ENCODE measurements around the gene TFR2.
"Not testable (repeated sequence)": the region's sequence is repeated elsewhere in the genome, so short reads cannot be mapped to it uniquely, and the experiment has no call there.

TFR2 gene

GRCh38 chr7:100676501-100677306, 35.4 kb upstream of the TFR2 start:
- peak overlapping the region; percentile 8 for H3K27ac ChIP-seq (ENCODE audit: low read length)
- no peaks in the 10 kb centered on the region for H3K27me3 ChIP-seq (ENCODE audit: low read depth, low read length)
- H3K9me3 ChIP-seq (ENCODE audit: control insufficient read depth in 1 of 2, low read length in 2 of 2), result no peaks in the 10 kb centered on the region
- peaks cover 22 to 41% of the 10 kb centered on the region in 2 donors for H3K36me3 ChIP-seq (ENCODE audit: control insufficient read depth in 1 of 2, insufficient read depth in 2 of 2, low read length in 2 of 2)
- peak overlapping the region in 1 of 2 donors; percentile 98 for H3K4me3 ChIP-seq (ENCODE audit: low read depth in 1 of 2, low read length in 2 of 2)
- H3K4me1 ChIP-seq (ENCODE audit: control insufficient read depth in 1 of 2, insufficient read depth in 2 of 2, low read length in 2 of 2), result peaks cover 0 to 17% of the 10 kb centered on the region in 2 donors

GRCh38 chr7:100675581-100676350, 34.4 kb upstream of the TFR2 start:
- Histone ChIP-seq H3K27me3 (ENCODE audit: low read depth, low read length) (no peaks in the 10 kb centered on the region), H3K4me1 (ENCODE audit: control insufficient read depth in 1 of 2, insufficient read depth in 2 of 2, low read length in 2 of 2) (peaks cover 0 to 17% of the 10 kb centered on the region in 2 donors), H3K27ac (ENCODE audit: low read length) (peak overlapping the region; percentile 8), H3K36me3 (ENCODE audit: control insufficient read depth in 1 of 2, insufficient read depth in 2 of 2, low read length in 2 of 2) (peaks cover 22 to 33% of the 10 kb centered on the region in 2 donors), H3K9me3 (ENCODE audit: control insufficient read depth in 1 of 2, low read length in 2 of 2) (no peaks in the 10 kb centered on the region), H3K4me3 (ENCODE audit: low read depth in 1 of 2, low read length in 2 of 2) (peak overlapping the region; percentile 53 to 98)

- no peak overlapping the region for H3K27ac ChIP-seq (ENCODE audit: low read length)
- H3K27me3 ChIP-seq (ENCODE audit: low read depth, low read length), result no peaks in the 10 kb centered on the region
- H3K4me3 ChIP-seq (ENCODE audit: low read depth in 1 of 2, low read length in 2 of 2), result peak overlapping the region; percentile 73 to 98
- H3K4me1 ChIP-seq (ENCODE audit: control insufficient read depth in 1 of 2, insufficient read depth in 2 of 2, low read length in 2 of 2), result peaks cover 0 to 16% of the 10 kb centered on the region in 2 donors
- no peaks in the 10 kb centered on the region for H3K9me3 ChIP-seq (ENCODE audit: control insufficient read depth in 1 of 2, low read length in 2 of 2)
- peaks cover 22 to 33% of the 10 kb centered on the region in 2 donors for H3K36me3 ChIP-seq (ENCODE audit: control insufficient read depth in 1 of 2, insufficient read depth in 2 of 2, low read length in 2 of 2)
Observed at GRCh38 chr7:100675105-100675451, 33.7 kb upstream of the TFR2 start.

- H3K4me1 ChIP-seq (ENCODE audit: control insufficient read depth in 1 of 2, insufficient read depth in 2 of 2, low read length in 2 of 2), result peaks cover 0 to 11% of the 10 kb centered on the region in 2 donors
- peaks cover 20 to 29% of the 10 kb centered on the region in 2 donors for H3K36me3 ChIP-seq (ENCODE audit: control insufficient read depth in 1 of 2, insufficient read depth in 2 of 2, low read length in 2 of 2)
- H3K27me3 ChIP-seq (ENCODE audit: low read depth, low read length), result no peaks in the 10 kb centered on the region
- peak overlapping the region; percentile 85 for H3K27ac ChIP-seq (ENCODE audit: low read length)
- no peaks in the 10 kb centered on the region for H3K9me3 ChIP-seq (ENCODE audit: control insufficient read depth in 1 of 2, low read length in 2 of 2)
- peak overlapping the region; percentile 73 to 98 for H3K4me3 ChIP-seq (ENCODE audit: low read depth in 1 of 2, low read length in 2 of 2)
Observed at GRCh38 chr7:100674411-100675104, 33.2 kb upstream of the TFR2 start.

- H3K27ac ChIP-seq (ENCODE audit: low read length), result peak overlapping the region; percentile 85
- H3K9me3 ChIP-seq (ENCODE audit: control insufficient read depth in 1 of 2, low read length in 2 of 2), result no peaks in the 10 kb centered on the region
- peaks cover 16 to 23% of the 10 kb centered on the region in 2 donors for H3K36me3 ChIP-seq (ENCODE audit: control insufficient read depth in 1 of 2, insufficient read depth in 2 of 2, low read length in 2 of 2)
- peaks cover 0 to 8% of the 10 kb centered on the region in 2 donors for H3K4me1 ChIP-seq (ENCODE audit: control insufficient read depth in 1 of 2, insufficient read depth in 2 of 2, low read length in 2 of 2)
- peak overlapping the region; percentile 73 to 98 for H3K4me3 ChIP-seq (ENCODE audit: low read depth in 1 of 2, low read length in 2 of 2)
- no peaks in the 10 kb centered on the region for H3K27me3 ChIP-seq (ENCODE audit: low read depth, low read length)
Observed at GRCh38 chr7:100673942-100674410, 32.6 kb upstream of the TFR2 start.

GRCh38 chr7:100673302-100673941, 32.1 kb upstream of the TFR2 start, which contains the start of gene GNB2:
TSS of gene GNB2 (plus strand) at chr7:100673740. CDS start at chr7:100676266, 2,526 bp downstream.
- peak within 1 kb of the TSS; percentile 93 for H3K27ac ChIP-seq (ENCODE audit: low read length)

GRCh38 chr7:100671353-100672327, 30.3 kb upstream of the TFR2 start:
- Histone ChIP-seq H3K27me3 (ENCODE audit: low read depth, low read length) (no peaks in the 10 kb centered on the region), H3K36me3 (ENCODE audit: control insufficient read depth in 1 of 2, insufficient read depth in 2 of 2, low read length in 2 of 2) (peaks cover 0 to 3% of the 10 kb centered on the region in 2 donors), H3K4me1 (ENCODE audit: control insufficient read depth in 1 of 2, insufficient read depth in 2 of 2, low read length in 2 of 2) (peaks cover 0 to 6% of the 10 kb centered on the region in 2 donors), H3K4me3 (ENCODE audit: low read depth in 1 of 2, low read length in 2 of 2) (no peak overlapping the region), H3K9me3 (ENCODE audit: control insufficient read depth in 1 of 2, low read length in 2 of 2) (no peaks in the 10 kb centered on the region), H3K27ac (ENCODE audit: low read length) (no peak overlapping the region)

More at GRCh38 chr7:100673302-100673941, 32.1 kb upstream of the TFR2 start, which contains the start of gene GNB2:
- Histone ChIP-seq H3K9me3 (ENCODE audit: control insufficient read depth in 1 of 2, low read length in 2 of 2) (no peaks in the 10 kb centered on the region), H3K27me3 (ENCODE audit: low read depth, low read length) (no peaks in the 10 kb centered on the region), H3K4me3 (ENCODE audit: low read depth in 1 of 2, low read length in 2 of 2) (peak within 1 kb of the TSS; percentile 73 to 98), H3K4me1 (ENCODE audit: control insufficient read depth in 1 of 2, insufficient read depth in 2 of 2, low read length in 2 of 2) (peaks cover 0 to 8% of the 10 kb centered on the region in 2 donors), H3K36me3 (ENCODE audit: control insufficient read depth in 1 of 2, insufficient read depth in 2 of 2, low read length in 2 of 2) (peaks cover 16 to 18% of the 10 kb centered on the region in 2 donors)

GRCh38 chr7:100670074-100670473, 28.7 kb upstream of the TFR2 start:
- Histone ChIP-seq H3K4me1 (ENCODE audit: control insufficient read depth in 1 of 2, insufficient read depth in 2 of 2, low read length in 2 of 2) (no peaks in the 10 kb centered on the region), H3K9me3 (ENCODE audit: control insufficient read depth in 1 of 2, low read length in 2 of 2) (no peaks in the 10 kb centered on the region), H3K4me3 (ENCODE audit: low read depth in 1 of 2, low read length in 2 of 2) (no peak overlapping the region), H3K36me3 (ENCODE audit: control insufficient read depth in 1 of 2, insufficient read depth in 2 of 2, low read length in 2 of 2) (no peaks in the 10 kb centered on the region), H3K27ac (ENCODE audit: low read length) (no peak overlapping the region), H3K27me3 (ENCODE audit: low read depth, low read length) (no peaks in the 10 kb centered on the region)

GRCh38 chr7:100669106-100669505, 27.8 kb upstream of the TFR2 start:
- not testable (repeated sequence) for H3K36me3 ChIP-seq (ENCODE audit: control insufficient read depth in 1 of 2, insufficient read depth in 2 of 2, low read length in 2 of 2); H3K27ac ChIP-seq (ENCODE audit: low read length); H3K9me3 ChIP-seq (ENCODE audit: control insufficient read depth in 1 of 2, low read length in 2 of 2); H3K4me1 ChIP-seq (ENCODE audit: control insufficient read depth in 1 of 2, insufficient read depth in 2 of 2, low read length in 2 of 2); H3K27me3 ChIP-seq (ENCODE audit: low read depth, low read length); H3K4me3 ChIP-seq (ENCODE audit: low read depth in 1 of 2, low read length in 2 of 2)

- Histone ChIP-seq H3K27me3 (ENCODE audit: low read depth, low read length) (no peaks in the 10 kb centered on the region), H3K9me3 (ENCODE audit: control insufficient read depth in 1 of 2, low read length in 2 of 2) (no peaks in the 10 kb centered on the region), H3K4me3 (ENCODE audit: low read depth in 1 of 2, low read length in 2 of 2) (no peak overlapping the region), H3K4me1 (ENCODE audit: control insufficient read depth in 1 of 2, insufficient read depth in 2 of 2, low read length in 2 of 2) (no peaks in the 10 kb centered on the region), H3K36me3 (ENCODE audit: control insufficient read depth in 1 of 2, insufficient read depth in 2 of 2, low read length in 2 of 2) (no peaks in the 10 kb centered on the region), H3K27ac (ENCODE audit: low read length) (no peak overlapping the region)
Observed at GRCh38 chr7:100668069-100668449, 26.7 kb upstream of the TFR2 start.
